Liver (tissue), 9 donors: ENCODE data around the gene OTOF. TPM values are rescaled to one million over a fixed set of nuclear protein-coding genes. Genes with fewer than 3 reads are reported as not detected.

ENCODE experiments used
- DNase-seq: peaks from one replicate; pipeline ENCODE4 v3.0.0-alpha.2; 2017; ENCODE audit warnings: low spot score
- H3K27ac ChIP-seq, 2 donors: one replicate each; pipeline ENCODE4 v1.7.0; 2013; ENCODE audit warnings: inconsistent platforms in 2 of 2, low read length in 2 of 2, control low read depth in 1 of 2, low read depth in 1 of 2, mild to moderate bottlenecking in 1 of 2
- H3K27me3 ChIP-seq, 4 donors: one replicate each; pipeline versions ENCODE4 v1.6.1 to v1.7.0; 2013; ENCODE audit warnings: low read length in 3 of 4, inconsistent platforms in 1 of 4, mild to moderate bottlenecking in 1 of 4, moderate library complexity in 1 of 4; ENCODE audit not compliant: control insufficient read depth in 4 of 4, insufficient read depth in 4 of 4
- H3K36me3 ChIP-seq, 4 donors: one replicate each; pipeline versions ENCODE4 v1.6.1 to v1.7.0; 2013; ENCODE audit warnings: low read length in 3 of 4, mild to moderate bottlenecking in 3 of 4, low read depth in 1 of 4, moderate library complexity in 1 of 4; ENCODE audit not compliant: control insufficient read depth in 4 of 4, insufficient read depth in 3 of 4
- H3K4me1 ChIP-seq, 4 donors: one replicate each; pipeline versions ENCODE4 v1.6.1 to v1.7.0; 2013; ENCODE audit warnings: low read length in 3 of 4, mild to moderate bottlenecking in 3 of 4, moderate library complexity in 1 of 4; ENCODE audit not compliant: control insufficient read depth in 4 of 4, insufficient read depth in 4 of 4
- H3K4me3 ChIP-seq, 3 donors: one replicate each; pipeline versions ENCODE4 v1.6.1 to v1.7.0; 2013; ENCODE audit warnings: low read length in 3 of 3, control low read depth in 1 of 3, low read depth in 1 of 3, mild to moderate bottlenecking in 1 of 3
- H3K9ac ChIP-seq, 2 donors: one replicate each; pipeline ENCODE4 v1.7.0; 2013; ENCODE audit warnings: low read length in 2 of 2, mild to moderate bottlenecking in 2 of 2, moderate library complexity in 2 of 2, control low read depth in 1 of 2, low read depth in 1 of 2
- H3K9me3 ChIP-seq, 4 donors: one replicate each; pipeline versions ENCODE4 v1.6.1 to v1.7.0; 2013; ENCODE audit warnings: low read length in 3 of 4; ENCODE audit not compliant: control insufficient read depth in 4 of 4
- ATF3 ChIP-seq: IDR thresholded peaks from 2 replicates; pipeline ENCODE4 v1.6.1; 2016; ENCODE audit warnings: antibody characterized with exemption
- CTCF ChIP-seq: fragments of 150-350 bp; IDR thresholded peaks from 2 replicates; pipeline ENCODE4 v1.5.1; 2017; ENCODE audit warnings: improper control_type of control experiment, low read depth, low read length; ENCODE audit not compliant: missing input control
- FOXA1 ChIP-seq: IDR thresholded peaks from 2 replicates; pipeline ENCODE4 v1.6.1; 2016; ENCODE audit warnings: antibody characterized with exemption
- FOXA2 ChIP-seq: IDR thresholded peaks from 2 replicates; pipeline ENCODE4 v1.6.1; 2016; ENCODE audit warnings: antibody characterized with exemption
- HNF4G ChIP-seq: IDR thresholded peaks from 2 replicates; pipeline ENCODE4 v1.6.1; 2016; ENCODE audit warnings: antibody characterized with exemption
- JUND ChIP-seq, 2 donors: IDR thresholded peaks; 2 replicates each; pipeline ENCODE4 v1.6.1; 2016; ENCODE audit warnings: antibody characterized with exemption in 2 of 2
- NR2F2 ChIP-seq: IDR thresholded peaks from 2 replicates; pipeline ENCODE4 v1.6.1; 2016; ENCODE audit warnings: antibody characterized with exemption
- RXRA ChIP-seq, 2 donors: IDR thresholded peaks; 2 replicates each; pipeline ENCODE4 v1.6.1; 2017 to 2018; ENCODE audit warnings: antibody characterized with exemption in 2 of 2, mild to moderate bottlenecking in 1 of 2
- YY1 ChIP-seq: IDR thresholded peaks from 2 replicates; pipeline ENCODE4 v1.6.1; 2016; ENCODE audit warnings: antibody characterized with exemption, mild to moderate bottlenecking
- ZBTB33 ChIP-seq: IDR thresholded peaks from 2 replicates; pipeline ENCODE4 v1.6.1; 2016; ENCODE audit warnings: antibody characterized with exemption
- WGBS: extraction: QIAGEN DNeasy Blood & Tissue Kit; methylation state at CpG from one replicate; pipeline ENCODE4 v1.1.7; 2013; 5-methylcytosine and 5-hydroxymethylcytosine counted together
- polyA plus RNA-seq, 2 donors: library from polyadenylated mRNA; stranded (reverse) in 1 of 2; unstranded in 1 of 2; fragments of 200-250 nt in 1 of 2; fragments of >200 nt in 1 of 2; fragmentation: Nextera tagmentation in 1 of 2; extraction: Ambion mirVana in 1 of 2; gene quantifications; one replicate each; pipeline versions ENCODE4 v1.2.1 to v1.2.3, GENCODE V29; 2013 to 2015
- total RNA-seq, 2 donors: library from RNA; depleted of rRNA; stranded (reverse); fragments of >200 nt; gene quantifications; one replicate each; pipeline ENCODE4 v1.2.3, GENCODE V29; 2014
- TF ChIP-seq, protein P1 (sequence below): IDR thresholded peaks from 2 replicates; pipeline ENCODE4 v1.6.1; 2016; ENCODE audit warnings: antibody characterized with exemption, mild to moderate bottlenecking
- donor health status: healthy.
- donor health status: healthy.
- donor health status: healthy.
- donor health status: healthy.
- donor health status: healthy.

The OTOF gene
- total and polyA plus RNA-seq, 4 donors: 0.06 to 0.28 (median 0.07) TPM; not detected in 1

- Histone ChIP-seq H3K27me3 (no peaks in the 10 kb centered on the region), H3K27ac (no peak overlapping the region), H3K4me1 (peaks cover 0 to 6% (median 0%) of the 10 kb centered on the region in 4 donors), H3K36me3 (no peaks in the 10 kb centered on the region), H3K9me3 (no peaks in the 10 kb centered on the region), H3K9ac (no peak overlapping the region), H3K4me3 (no peak overlapping the region)
- DNase-seq: no peak
- no peak for TF ChIP-seq JUND (IDR thresholded peaks at IDR 0.05)
- TF ChIP-seq YY1: no peak
- TF ChIP-seq CTCF: no peak
- TF ChIP-seq ZBTB33: no peak
- no peak for TF ChIP-seq RXRA (IDR thresholded peaks at IDR 0.05)
- WGBS: 92% methylated on average over 14 of the region's 14 CpGs
Measured at GRCh38 chr2:26458365-26459042, 19.4 kb downstream of the OTOF start.

- no peaks in the 10 kb centered on the region for H3K9me3 ChIP-seq
- no peaks in the 10 kb centered on the region for H3K27me3 ChIP-seq
- H3K9ac ChIP-seq: no peak overlapping the region
- H3K4me1 ChIP-seq: peaks cover 0 to 6% (median 0%) of the 10 kb centered on the region in 4 donors
- H3K27ac ChIP-seq: no peak overlapping the region
- H3K36me3 ChIP-seq: no peaks in the 10 kb centered on the region
- no peak for DNase-seq
- 97% methylated on average over 19 of the region's 19 CpGs for WGBS
- TF ChIP-seq FOXA2 (no peak), NR2F2 (no peak), FOXA1 (no peak), HNF4G (no peak), CTCF (no peak), ATF3 (no peak)
- TF ChIP-seq, protein P1, sequence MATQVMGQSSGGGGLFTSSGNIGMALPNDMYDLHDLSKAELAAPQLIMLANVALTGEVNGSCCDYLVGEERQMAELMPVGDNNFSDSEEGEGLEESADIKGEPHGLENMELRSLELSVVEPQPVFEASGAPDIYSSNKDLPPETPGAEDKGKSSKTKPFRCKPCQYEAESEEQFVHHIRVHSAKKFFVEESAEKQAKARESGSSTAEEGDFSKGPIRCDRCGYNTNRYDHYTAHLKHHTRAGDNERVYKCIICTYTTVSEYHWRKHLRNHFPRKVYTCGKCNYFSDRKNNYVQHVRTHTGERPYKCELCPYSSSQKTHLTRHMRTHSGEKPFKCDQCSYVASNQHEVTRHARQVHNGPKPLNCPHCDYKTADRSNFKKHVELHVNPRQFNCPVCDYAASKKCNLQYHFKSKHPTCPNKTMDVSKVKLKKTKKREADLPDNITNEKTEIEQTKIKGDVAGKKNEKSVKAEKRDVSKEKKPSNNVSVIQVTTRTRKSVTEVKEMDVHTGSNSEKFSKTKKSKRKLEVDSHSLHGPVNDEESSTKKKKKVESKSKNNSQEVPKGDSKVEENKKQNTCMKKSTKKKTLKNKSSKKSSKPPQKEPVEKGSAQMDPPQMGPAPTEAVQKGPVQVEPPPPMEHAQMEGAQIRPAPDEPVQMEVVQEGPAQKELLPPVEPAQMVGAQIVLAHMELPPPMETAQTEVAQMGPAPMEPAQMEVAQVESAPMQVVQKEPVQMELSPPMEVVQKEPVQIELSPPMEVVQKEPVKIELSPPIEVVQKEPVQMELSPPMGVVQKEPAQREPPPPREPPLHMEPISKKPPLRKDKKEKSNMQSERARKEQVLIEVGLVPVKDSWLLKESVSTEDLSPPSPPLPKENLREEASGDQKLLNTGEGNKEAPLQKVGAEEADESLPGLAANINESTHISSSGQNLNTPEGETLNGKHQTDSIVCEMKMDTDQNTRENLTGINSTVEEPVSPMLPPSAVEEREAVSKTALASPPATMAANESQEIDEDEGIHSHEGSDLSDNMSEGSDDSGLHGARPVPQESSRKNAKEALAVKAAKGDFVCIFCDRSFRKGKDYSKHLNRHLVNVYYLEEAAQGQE: no peak
- no peak overlapping the region for H3K4me3 ChIP-seq
Measured at GRCh38 chr2:26457695-26458364, 20.1 kb downstream of the OTOF start.
